ENCODE results near the gene TAAR6. TPM values are rescaled to one million over a fixed set of nuclear protein-coding genes. Genes with fewer than 3 reads are reported as not detected.

The TAAR6 gene
- polyA plus RNA-seq, 1 of the 3 experiments (the other 2 are of a cell fraction), result not detected

DNA sequence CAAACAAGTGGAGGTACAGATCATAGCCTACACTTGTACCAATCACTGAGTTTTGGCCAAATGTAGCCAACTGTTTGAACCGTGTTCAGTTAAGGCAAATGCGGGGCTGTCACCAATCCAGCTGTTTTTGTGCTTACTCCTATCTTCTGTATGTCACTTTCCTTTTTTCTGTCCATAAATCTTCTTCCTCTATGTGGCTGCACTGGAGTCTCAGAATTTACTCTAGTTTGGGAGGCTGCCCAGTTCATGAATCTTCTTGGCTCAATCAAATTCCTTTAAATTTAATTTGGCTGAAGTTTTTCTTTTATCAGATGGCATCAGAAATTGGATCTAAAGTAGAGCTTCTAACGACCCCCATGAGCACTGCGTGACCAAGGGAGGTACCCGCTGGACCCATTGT is 45.5 kb upstream of the TAAR6 start:
- no peak overlapping the region for H3K9ac ChIP-seq
- no peaks in the 10 kb centered on the region for H3K9me2 ChIP-seq
- no peak overlapping the region for H3K4me2 ChIP-seq
- no peaks in the 10 kb centered on the region for H3K9me3 ChIP-seq
- CTCF ChIA-PET, result interaction anchor here (1.2 to 2.4 kb wide), 2 partner anchors 245 to 1392 kb away, joined by 3 to 10 read pairs; no protein-coding TSS in a partner anchor
- WGBS (ENCODE audit: low lambda C conversion rate), result 6% methylated on average over 5 of the region's 5 CpGs
- no peaks in the 10 kb centered on the region for H3K36me3 ChIP-seq (replicated peaks in 1 of 2; ENCODE audit: control insufficient read depth in 1 of 2, insufficient read depth in 2 of 2, low read length in 1 of 2)
- H2AFZ ChIP-seq (ENCODE audit: low read depth), result no peak overlapping the region
- no peak for DNase-seq
- POLR2A ChIA-PET, result no interaction called here
- no peaks in the 10 kb centered on the region for H4K20me1 ChIP-seq (ENCODE audit: insufficient read depth)
- TF ChIP-seq, protein P1, sequence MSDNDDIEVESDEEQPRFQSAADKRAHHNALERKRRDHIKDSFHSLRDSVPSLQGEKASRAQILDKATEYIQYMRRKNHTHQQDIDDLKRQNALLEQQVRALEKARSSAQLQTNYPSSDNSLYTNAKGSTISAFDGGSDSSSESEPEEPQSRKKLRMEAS (IDR thresholded peaks at IDR 0.05; ENCODE audit: low read depth), result no peak
- TF ChIP-seq, protein P2, sequence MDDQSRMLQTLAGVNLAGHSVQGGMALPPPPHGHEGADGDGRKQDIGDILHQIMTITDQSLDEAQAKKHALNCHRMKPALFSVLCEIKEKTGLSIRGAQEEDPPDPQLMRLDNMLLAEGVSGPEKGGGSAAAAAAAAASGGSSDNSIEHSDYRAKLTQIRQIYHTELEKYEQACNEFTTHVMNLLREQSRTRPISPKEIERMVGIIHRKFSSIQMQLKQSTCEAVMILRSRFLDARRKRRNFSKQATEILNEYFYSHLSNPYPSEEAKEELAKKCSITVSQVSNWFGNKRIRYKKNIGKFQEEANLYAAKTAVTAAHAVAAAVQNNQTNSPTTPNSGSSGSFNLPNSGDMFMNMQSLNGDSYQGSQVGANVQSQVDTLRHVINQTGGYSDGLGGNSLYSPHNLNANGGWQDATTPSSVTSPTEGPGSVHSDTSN (IDR thresholded peaks at IDR 0.05), result no peak
- TF ChIP-seq RFX5 (IDR thresholded peaks at IDR 0.05; ENCODE audit: low read length) (no peak), FOXJ3 (CRISPR knock-in tag; IDR thresholded peaks at IDR 0.05) (no peak), FOSL2 (IDR thresholded peaks at IDR 0.05; ENCODE audit: borderline replicate concordance, low read depth) (no peak), TCF12 (IDR thresholded peaks at IDR 0.05) (no peak)
- H3K27ac ChIP-seq (ENCODE audit: low read depth in 2 of 2, low read length in 1 of 2), result no peak overlapping the region
- peaks cover 22% of the 10 kb centered on the region for H3K27me3 ChIP-seq (ENCODE audit: insufficient read depth)
- H3K79me2 ChIP-seq (ENCODE audit: insufficient read depth), result no peaks in the 10 kb centered on the region
- H3F3A ChIP-seq (replicated peaks; ENCODE audit: insufficient read depth), result no peaks in the 10 kb centered on the region
- H3K4me3 ChIP-seq (ENCODE audit: low read depth in 2 of 2, low read length in 1 of 2), result no peak overlapping the region
- no peaks in the 10 kb centered on the region for H3K4me1 ChIP-seq (ENCODE audit: control insufficient read depth in 1 of 2, insufficient read depth in 2 of 2, low read depth in 1 of 2, low read length in 1 of 2)

DNA sequence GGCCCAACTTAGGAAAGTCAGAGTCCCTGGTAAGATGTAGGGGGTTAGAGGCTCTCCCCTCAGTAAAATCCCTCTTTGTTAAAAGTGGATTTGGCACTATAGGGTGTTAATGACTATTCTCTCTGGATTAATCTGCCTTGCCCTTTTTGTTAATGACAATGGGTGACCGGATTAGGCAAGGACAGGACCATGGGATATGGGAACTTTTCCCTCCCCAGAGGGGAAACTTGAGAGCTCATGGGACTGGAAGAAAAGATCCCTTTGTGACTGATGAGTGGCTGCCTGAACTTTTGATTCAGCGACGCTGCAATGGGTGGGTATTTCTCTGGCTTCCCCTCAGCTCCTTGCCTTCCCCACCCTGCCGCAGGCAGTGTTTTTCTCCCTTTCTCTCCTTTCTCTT is 44.3 kb upstream of the TAAR6 start:
- ChIA-PET CTCF (interaction anchor here (0.8 to 1.2 kb wide), 2 partner anchors 18 to 272 kb away, joined by 3 read pairs; partner anchors contain the start of gene SLC18B1), POLR2A (no interaction called here)
- no peak overlapping the region for H3K9ac ChIP-seq

More for the DNA sequence above, 44.3 kb upstream of the TAAR6 start:
- no peak overlapping the region for H3K27ac ChIP-seq (ENCODE audit: low read depth in 2 of 2, low read length in 1 of 2)
- no peaks in the 10 kb centered on the region for H3K9me2 ChIP-seq
- no peak for DNase-seq
- H3K4me1 ChIP-seq (ENCODE audit: control insufficient read depth in 1 of 2, insufficient read depth in 2 of 2, low read depth in 1 of 2, low read length in 1 of 2), result no peaks in the 10 kb centered on the region
- no peak overlapping the region for H2AFZ ChIP-seq (ENCODE audit: low read depth)
- TF ChIP-seq EZH2phosphoT487 (IDR thresholded peaks at IDR 0.05; ENCODE audit: borderline replicate concordance, low read depth) (no peak), TEAD4 (IDR thresholded peaks at IDR 0.05; ENCODE audit: borderline replicate concordance, insufficient read depth) (no peak), POLR2AphosphoS5 (IDR thresholded peaks at IDR 0.05; ENCODE audit: low read depth, low read length) (no peak), RAD21 (IDR thresholded peaks at IDR 0.05; ENCODE audit: low read length) (no peak), RFX5 (IDR thresholded peaks at IDR 0.05; ENCODE audit: low read length) (no peak), MXI1 (IDR thresholded peaks at IDR 0.05; ENCODE audit: low read depth, low read length) (no peak), FOSL2 (IDR thresholded peaks at IDR 0.05; ENCODE audit: borderline replicate concordance, low read depth) (no peak), ELF1 (IDR thresholded peaks at IDR 0.05) (no peak), RCOR1 (IDR thresholded peaks at IDR 0.05; ENCODE audit: low read length) (no peak), GABPA (IDR thresholded peaks at IDR 0.05; ENCODE audit: low read depth) (no peak)
- TF ChIP-seq, protein P2 (IDR thresholded peaks at IDR 0.05), result no peak
- TF ChIP-seq, protein P3, sequence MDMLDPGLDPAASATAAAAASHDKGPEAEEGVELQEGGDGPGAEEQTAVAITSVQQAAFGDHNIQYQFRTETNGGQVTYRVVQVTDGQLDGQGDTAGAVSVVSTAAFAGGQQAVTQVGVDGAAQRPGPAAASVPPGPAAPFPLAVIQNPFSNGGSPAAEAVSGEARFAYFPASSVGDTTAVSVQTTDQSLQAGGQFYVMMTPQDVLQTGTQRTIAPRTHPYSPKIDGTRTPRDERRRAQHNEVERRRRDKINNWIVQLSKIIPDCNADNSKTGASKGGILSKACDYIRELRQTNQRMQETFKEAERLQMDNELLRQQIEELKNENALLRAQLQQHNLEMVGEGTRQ (IDR thresholded peaks at IDR 0.05; ENCODE audit: borderline replicate concordance, low read depth, low read length), result no peak
- H3K9me3 ChIP-seq, result no peaks in the 10 kb centered on the region
- H3F3A ChIP-seq (replicated peaks; ENCODE audit: insufficient read depth), result no peaks in the 10 kb centered on the region
- no peaks in the 10 kb centered on the region for H3K79me2 ChIP-seq (ENCODE audit: insufficient read depth)
- H3K27me3 ChIP-seq (ENCODE audit: insufficient read depth), result peaks cover 22% of the 10 kb centered on the region
- H3K36me3 ChIP-seq (replicated peaks in 1 of 2; ENCODE audit: control insufficient read depth in 1 of 2, insufficient read depth in 2 of 2, low read length in 1 of 2), result no peaks in the 10 kb centered on the region
- WGBS (ENCODE audit: low lambda C conversion rate), result 12% methylated on average over 4 of the region's 4 CpGs
- no peak overlapping the region for H3K4me2 ChIP-seq
- no peaks in the 10 kb centered on the region for H4K20me1 ChIP-seq (ENCODE audit: insufficient read depth)
- no peak overlapping the region for H3K4me3 ChIP-seq (ENCODE audit: low read depth in 2 of 2, low read length in 1 of 2)

Data from SK-N-SH (cell line).